H9 (cell line): ENCODE data around the gene RIIAD1. TPM values are rescaled to one million over a fixed set of nuclear protein-coding genes. Genes with fewer than 3 reads are reported as not detected.

Experiments used
- DNase-seq: peaks from one replicate; pipeline ENCODE4 v3.0.0-alpha.2; 2017
- H2AFZ ChIP-seq: one replicate; pipeline ENCODE4 v1.6.1; 2013; ENCODE audit warnings: mild to moderate bottlenecking, low read length, control low read depth, moderate library complexity
- H2AK5ac ChIP-seq: 2 replicates; pipeline ENCODE4 v1.6.1; 2013; ENCODE audit warnings: low read length, control low read depth, mixed read lengths; ENCODE audit not compliant: insufficient read length
- H2BK120ac ChIP-seq: one replicate; pipeline ENCODE4 v1.6.1; 2013; ENCODE audit warnings: low read depth, mild to moderate bottlenecking, low read length, control low read depth, inconsistent platforms; ENCODE audit not compliant: poor library complexity, severe bottlenecking
- H2BK12ac ChIP-seq: 2 replicates; pipeline ENCODE4 v1.6.1; 2013; ENCODE audit warnings: low read length, control low read depth, mixed read lengths, low read depth; ENCODE audit not compliant: insufficient read length
- H2BK15ac ChIP-seq: 2 replicates; pipeline ENCODE4 v1.6.1; 2013; ENCODE audit warnings: low read depth, low read length, control low read depth
- H2BK20ac ChIP-seq: one replicate; pipeline ENCODE4 v1.6.1; 2013; ENCODE audit warnings: low read depth, mild to moderate bottlenecking, low read length, control low read depth, inconsistent platforms; ENCODE audit not compliant: poor library complexity, severe bottlenecking
- H2BK5ac ChIP-seq: 2 replicates; pipeline ENCODE4 v1.6.1; 2013; ENCODE audit warnings: low read length, control low read depth, mixed read lengths; ENCODE audit not compliant: insufficient read length
- H3K14ac ChIP-seq: 2 replicates; pipeline ENCODE4 v1.6.1; 2013; ENCODE audit warnings: low read length, control low read depth; ENCODE audit not compliant: insufficient read depth
- H3K18ac ChIP-seq: 2 replicates; pipeline ENCODE4 v1.6.1; 2013; ENCODE audit warnings: low read depth, mild to moderate bottlenecking, mixed read lengths, low read length, control low read depth; ENCODE audit not compliant: insufficient read length
- H3K23ac ChIP-seq: 2 replicates; pipeline ENCODE4 v1.6.1; 2013; ENCODE audit warnings: low read length, control low read depth, mixed read lengths, low read depth; ENCODE audit not compliant: insufficient read length
- H3K23me2 ChIP-seq: 2 replicates; pipeline ENCODE4 v1.6.1; 2013; ENCODE audit warnings: low read depth, mild to moderate bottlenecking, mixed read lengths, low read length, control low read depth; ENCODE audit not compliant: insufficient read length, poor library complexity, severe bottlenecking
- H3K27ac ChIP-seq: 2 replicates; pipeline ENCODE4 v1.5.1; 2013; ENCODE audit warnings: low read length, control low read depth, mixed read lengths, low read depth; ENCODE audit not compliant: insufficient read length
- H3K27me3 ChIP-seq: 2 replicates; pipeline ENCODE4 v1.6.1; 2013; ENCODE audit warnings: low read length, control low read depth, inconsistent platforms; ENCODE audit not compliant: insufficient read depth
- H3K4ac ChIP-seq: 2 replicates; pipeline ENCODE4 v1.6.1; 2013; ENCODE audit warnings: low read depth, mild to moderate bottlenecking, control low read depth, inconsistent platforms, low read length, moderate library complexity
- H3K4me1 ChIP-seq: 2 replicates; pipeline ENCODE4 v1.6.1; 2013; ENCODE audit warnings: low read length, control low read depth, inconsistent platforms; ENCODE audit not compliant: insufficient read depth
- H3K4me2 ChIP-seq: 2 replicates; pipeline ENCODE4 v1.6.1; 2013; ENCODE audit warnings: low read length, control low read depth, mixed read lengths; ENCODE audit not compliant: insufficient read length, insufficient read depth
- H3K56ac ChIP-seq: 2 replicates; pipeline ENCODE4 v1.6.1; 2013; ENCODE audit warnings: low read depth, mild to moderate bottlenecking, mixed read lengths, low read length, control low read depth; ENCODE audit not compliant: insufficient read length
- H3K79me1 ChIP-seq: 2 replicates; pipeline ENCODE4 v1.6.1; 2013; ENCODE audit warnings: low read depth, mild to moderate bottlenecking, moderate library complexity, low read length, control low read depth, inconsistent platforms; ENCODE audit not compliant: insufficient read depth, poor library complexity, severe bottlenecking
- H3K79me2 ChIP-seq: 2 replicates; pipeline ENCODE4 v1.6.1; 2013; ENCODE audit warnings: low read length, control low read depth, inconsistent platforms; ENCODE audit not compliant: insufficient read depth
- H3K9ac ChIP-seq: 2 replicates; pipeline ENCODE4 v1.6.1; 2013; ENCODE audit warnings: low read length, control low read depth, mixed read lengths; ENCODE audit not compliant: insufficient read length; ENCODE audit errors: extremely low read depth
- H3K9me3 ChIP-seq: one replicate; pipeline ENCODE4 v1.6.1; 2013; ENCODE audit warnings: low read depth, low read length, inconsistent platforms; ENCODE audit not compliant: control insufficient read depth
- H3T11ph ChIP-seq: one replicate; pipeline ENCODE4 v1.6.1; 2013; ENCODE audit warnings: mild to moderate bottlenecking, low read length, control low read depth, inconsistent platforms
- H4K20me1 ChIP-seq: one replicate; pipeline ENCODE4 v1.6.1; 2013; ENCODE audit not compliant: control insufficient read depth, insufficient read length, insufficient read depth
- H4K5ac ChIP-seq: 2 replicates; pipeline ENCODE4 v1.6.1; 2013; ENCODE audit warnings: low read depth, mild to moderate bottlenecking, mixed read lengths, low read length, control low read depth; ENCODE audit not compliant: insufficient read length
- H4K8ac ChIP-seq: replicated peaks from 2 replicates; pipeline ENCODE4 v1.6.1; 2013; ENCODE audit warnings: low read length, control low read depth, mixed read lengths, low read depth; ENCODE audit not compliant: insufficient read length
- H4K91ac ChIP-seq: 2 replicates; pipeline ENCODE4 v1.6.1; 2013; ENCODE audit warnings: low read depth, mild to moderate bottlenecking, moderate library complexity, mixed read lengths, low read length, control low read depth; ENCODE audit not compliant: insufficient read length
- H3K27ac Mint-ChIP-seq, 3 experiments: 2 replicates in 2 of 3; 3 replicates in 1 of 3; pipeline ENCODE4 v1.8.0; 2020 to 2021; ENCODE audit warnings: mixed read lengths in 3 of 3, mild to moderate bottlenecking in 1 of 3, moderate library complexity in 1 of 3
- H3K27me3 Mint-ChIP-seq: 2 replicates; pipeline ENCODE4 v1.8.0; 2021; ENCODE audit warnings: low read depth, mild to moderate bottlenecking, moderate library complexity, mixed read lengths
- H3K36me3 Mint-ChIP-seq, 3 experiments: 2 replicates in 2 of 3; 3 replicates in 1 of 3; pipeline ENCODE4 v1.8.0; 2020 to 2021; ENCODE audit warnings: low read depth in 3 of 3, mixed read lengths in 3 of 3; ENCODE audit not compliant: insufficient read depth in 1 of 3
- H3K4me1 Mint-ChIP-seq, 2 experiments: 2 replicates each; pipeline ENCODE4 v1.8.0; 2020; ENCODE audit warnings: mixed read lengths in 2 of 2
- H3K4me3 Mint-ChIP-seq, 2 experiments: 2 replicates in 1 of 2; 3 replicates in 1 of 2; pipeline ENCODE4 v1.8.0; 2020 to 2021; ENCODE audit warnings: mild to moderate bottlenecking in 2 of 2, mixed read lengths in 2 of 2, moderate library complexity in 1 of 2
- H3K9me3 Mint-ChIP-seq, 2 experiments: 2 replicates in 1 of 2; 3 replicates in 1 of 2; pipeline ENCODE4 v1.8.0; 2020; ENCODE audit warnings: mild to moderate bottlenecking in 2 of 2, mixed read lengths in 2 of 2, moderate library complexity in 1 of 2
- CTCF ChIP-seq: fragments of 200-600 bp; sonication (generic); conservative IDR thresholded peaks from 3 replicates; pipeline ENCODE4 v1.8.0; 2021; ENCODE audit warnings: antibody characterized with exemption, mild to moderate bottlenecking
- WGBS: extraction: QIAGEN DNeasy Blood & Tissue Kit; methylation state at CpG from one replicate; pipeline ENCODE4 v1.1.7; 2013; ENCODE audit warnings: missing lambda C conversion rate, low lambda C conversion rate, mixed read lengths; ENCODE audit not compliant: insufficient read length; ENCODE audit errors: extremely low coverage; 5-methylcytosine and 5-hydroxymethylcytosine counted together
- total RNA-seq: library from RNA; stranded (reverse); gene quantifications from 2 replicates; pipeline ENCODE4 v1.2.1, GENCODE V29; 2021

RIIAD1 gene
- total RNA-seq, 1 experiment from 2014 or later, result 1.4 TPM

DNA sequence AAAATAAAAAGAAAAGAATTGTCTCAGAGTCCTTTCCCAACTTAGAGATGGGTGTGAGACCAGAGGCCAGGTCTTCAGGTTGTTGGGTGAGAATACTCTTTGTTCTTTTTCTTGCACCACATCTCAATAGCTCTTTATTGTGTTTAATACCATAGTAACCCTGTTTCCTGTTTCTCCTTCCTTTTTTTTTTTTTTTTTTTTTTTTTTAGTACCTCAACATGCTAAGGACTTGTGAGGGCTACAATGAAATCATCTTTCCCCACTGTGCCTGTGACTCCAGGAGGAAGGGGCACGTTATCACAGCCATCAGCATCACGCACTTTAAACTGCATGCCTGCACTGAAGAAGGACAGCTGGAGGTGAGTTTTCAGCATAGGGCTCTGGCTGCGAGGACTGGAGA is 29.1 kb upstream of the RIIAD1 start:
- Mint-ChIP-seq H3K4me3 (no peak overlapping the region), H3K36me3 (peaks cover 5 to 39% (median 30%) of the 10 kb centered on the region in 3 experiments; a peak in 6 of 7 replicates), H3K27me3 (no peaks in the 10 kb centered on the region), H3K9me3 (no peaks in the 10 kb centered on the region), H3K4me1 (no peaks in the 10 kb centered on the region), H3K27ac (peak overlapping the region in 1 of 3 experiments; percentile 32; a peak in 2 of 7 replicates)
- no peak overlapping the region for H3K18ac ChIP-seq
- no peak overlapping the region for H3K9ac ChIP-seq
- H4K8ac ChIP-seq, result no peak overlapping the region
- H4K20me1 ChIP-seq, result no peaks in the 10 kb centered on the region
- no peak overlapping the region for H2BK12ac ChIP-seq
- H3K4me1 ChIP-seq, result no peaks in the 10 kb centered on the region
- no peak overlapping the region for H3K14ac ChIP-seq
- no peak overlapping the region for H2BK5ac ChIP-seq
- no peaks in the 10 kb centered on the region for H3K23me2 ChIP-seq
- TF ChIP-seq CTCF, result no peak
- no peaks in the 10 kb centered on the region for H3K27me3 ChIP-seq
- no peak overlapping the region for H2AFZ ChIP-seq
- no peaks in the 10 kb centered on the region for H3K79me2 ChIP-seq
- no peak overlapping the region for H3K23ac ChIP-seq
- H4K91ac ChIP-seq, result no peak overlapping the region
- H3K27ac ChIP-seq, result no peak overlapping the region
- H2BK15ac ChIP-seq, result no peak overlapping the region
- WGBS, result no CpG with 5 or more reads among the region's 3 CpGs
- H3K9me3 ChIP-seq, result no peaks in the 10 kb centered on the region
- no peak overlapping the region for H2AK5ac ChIP-seq
- H4K5ac ChIP-seq, result no peak overlapping the region
- no peaks in the 10 kb centered on the region for H3K79me1 ChIP-seq
- H2BK20ac ChIP-seq, result no peak overlapping the region
- H3K4me2 ChIP-seq, result no peak overlapping the region
- H2BK120ac ChIP-seq, result no peak overlapping the region
- H3K4ac ChIP-seq, result no peak overlapping the region
- no peak overlapping the region for H3K56ac ChIP-seq
- H3T11ph ChIP-seq, result no peak overlapping the region
- DNase-seq, result no peak
